ENCODE results near the gene QRFP.

The QRFP gene

GRCh38 chr9:130918826-130919558 lies 22.4 kb upstream of the QRFP start:
- no peak for DNase-seq (ENCODE audit: low read depth, low spot score)
- no peak for TF ChIP-seq CTCF (IDR thresholded peaks at IDR 0.05; ENCODE audit: low read depth, low read length)
- no peak overlapping the region for H3K4me3 ChIP-seq (ENCODE audit: low read depth, low read length)
- in situ Hi-C loops (cut with HindIII; ENCODE audit: low sequenced_read_pairs): no loop called here

GRCh38 chr9:130918101-130918825 lies 21.7 kb upstream of the QRFP start:
- no peak for TF ChIP-seq CTCF (IDR thresholded peaks at IDR 0.05; ENCODE audit: low read depth, low read length)
- in situ Hi-C loops (cut with HindIII; ENCODE audit: low sequenced_read_pairs): no loop called here
- no peak overlapping the region for H3K4me3 ChIP-seq (ENCODE audit: low read depth, low read length)
- DNase-seq (ENCODE audit: low read depth, low spot score): no peak

- no peak overlapping the region for H3K4me3 ChIP-seq (ENCODE audit: low read depth, low read length)
- TF ChIP-seq CTCF (IDR thresholded peaks at IDR 0.05; ENCODE audit: low read depth, low read length): no peak
- in situ Hi-C loops (cut with HindIII; ENCODE audit: low sequenced_read_pairs): no loop called here
- no peak for DNase-seq (ENCODE audit: low read depth, low spot score)
Measured at GRCh38 chr9:130917168-130917960, 20.8 kb upstream of the QRFP start.

- in situ Hi-C loops (cut with HindIII; ENCODE audit: low sequenced_read_pairs): no loop called here
- TF ChIP-seq CTCF (IDR thresholded peaks at IDR 0.05; ENCODE audit: low read depth, low read length): no peak
- no peak overlapping the region for H3K4me3 ChIP-seq (ENCODE audit: low read depth, low read length)
- no peak for DNase-seq (ENCODE audit: low read depth, low spot score)
Measured at GRCh38 chr9:130915096-130915447, 18.5 kb upstream of the QRFP start.

- DNase-seq (ENCODE audit: low read depth, low spot score): no peak
- no peak for TF ChIP-seq CTCF (IDR thresholded peaks at IDR 0.05; ENCODE audit: low read depth, low read length)
- in situ Hi-C loops (cut with HindIII; ENCODE audit: low sequenced_read_pairs): no loop called here
- H3K4me3 ChIP-seq (ENCODE audit: low read depth, low read length): no peak overlapping the region
Measured at GRCh38 chr9:130914417-130915095, 17.9 kb upstream of the QRFP start.
